Measurements from ENCODE around the gene CPNE9.

DNA sequence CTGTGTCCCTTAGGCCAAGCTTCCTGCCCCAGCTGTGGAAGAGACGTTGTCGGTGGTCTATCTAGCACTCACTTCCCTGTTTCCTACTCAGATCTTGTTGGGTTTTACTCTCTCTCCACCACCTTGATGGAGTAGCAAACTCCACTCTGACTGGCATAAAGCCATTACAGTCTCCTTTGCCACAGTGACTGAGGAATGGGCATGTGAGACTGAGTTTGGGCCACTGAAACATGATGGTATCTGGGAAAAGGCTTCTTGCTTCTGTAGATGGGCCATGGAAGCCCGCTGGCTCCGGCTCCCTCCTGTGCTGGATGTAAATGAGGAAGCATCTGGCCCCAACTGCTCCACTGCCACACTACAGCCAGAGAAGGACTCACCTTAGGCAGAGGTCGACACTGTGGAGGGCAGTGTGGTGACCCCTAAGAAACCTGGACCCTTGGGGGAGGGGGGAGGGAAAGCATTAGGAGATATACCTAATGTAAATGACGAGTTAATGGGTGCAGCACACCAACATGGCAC lies 75.5 kb downstream of the CPNE9 start:
- no peak for TF ChIP-seq POLR2AphosphoS5 (IDR thresholded peaks at IDR 0.05; ENCODE audit: low read depth)
- peak; percentile 60; the same call in 1 of the 2 replicates for TF ChIP-seq SPI1 (IDR thresholded peaks at IDR 0.05; ENCODE audit: borderline replicate concordance, low read depth)
- TF ChIP-seq, protein P1, sequence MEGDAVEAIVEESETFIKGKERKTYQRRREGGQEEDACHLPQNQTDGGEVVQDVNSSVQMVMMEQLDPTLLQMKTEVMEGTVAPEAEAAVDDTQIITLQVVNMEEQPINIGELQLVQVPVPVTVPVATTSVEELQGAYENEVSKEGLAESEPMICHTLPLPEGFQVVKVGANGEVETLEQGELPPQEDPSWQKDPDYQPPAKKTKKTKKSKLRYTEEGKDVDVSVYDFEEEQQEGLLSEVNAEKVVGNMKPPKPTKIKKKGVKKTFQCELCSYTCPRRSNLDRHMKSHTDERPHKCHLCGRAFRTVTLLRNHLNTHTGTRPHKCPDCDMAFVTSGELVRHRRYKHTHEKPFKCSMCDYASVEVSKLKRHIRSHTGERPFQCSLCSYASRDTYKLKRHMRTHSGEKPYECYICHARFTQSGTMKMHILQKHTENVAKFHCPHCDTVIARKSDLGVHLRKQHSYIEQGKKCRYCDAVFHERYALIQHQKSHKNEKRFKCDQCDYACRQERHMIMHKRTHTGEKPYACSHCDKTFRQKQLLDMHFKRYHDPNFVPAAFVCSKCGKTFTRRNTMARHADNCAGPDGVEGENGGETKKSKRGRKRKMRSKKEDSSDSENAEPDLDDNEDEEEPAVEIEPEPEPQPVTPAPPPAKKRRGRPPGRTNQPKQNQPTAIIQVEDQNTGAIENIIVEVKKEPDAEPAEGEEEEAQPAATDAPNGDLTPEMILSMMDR (IDR thresholded peaks at IDR 0.05; ENCODE audit: insufficient read depth, low read length): no peak
